Activated CD4-positive, CD25-positive, alpha-beta regulatory T cell treated with anti-CD3 and anti-CD28 coated beads, Interleukin-2, amount 50 U/mL, for 72 hours (primary cell): ENCODE results near the gene AFG1L.
"Not testable (repeated sequence)": the region's sequence is repeated elsewhere in the genome, so short reads cannot be mapped to it uniquely, and the experiment has no call there.

Experiments used
- DNase-seq: peaks from one replicate; pipeline ENCODE4 v3.0.0; 2021

Gene AFG1L

DNA sequence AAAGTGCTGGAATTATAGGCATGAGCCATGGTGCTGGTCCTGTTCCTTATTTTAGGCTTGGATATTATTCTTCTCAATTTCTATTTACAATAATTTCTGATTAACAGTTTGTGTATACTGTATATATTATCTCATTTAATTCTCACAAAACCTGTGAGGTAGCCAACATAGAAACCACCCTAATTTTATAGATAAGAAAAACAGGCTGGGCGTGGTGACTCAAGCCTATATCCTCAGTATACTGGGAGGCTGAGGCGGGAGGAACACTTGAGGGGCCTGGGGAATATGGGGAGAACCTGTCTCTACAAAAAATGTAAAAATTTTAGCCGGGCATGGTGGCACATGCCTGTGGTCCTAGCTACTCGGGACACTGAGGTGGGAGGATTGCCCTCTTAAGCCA is 3.8 kb upstream of the AFG1L start:
- no peak for DNase-seq

DNA sequence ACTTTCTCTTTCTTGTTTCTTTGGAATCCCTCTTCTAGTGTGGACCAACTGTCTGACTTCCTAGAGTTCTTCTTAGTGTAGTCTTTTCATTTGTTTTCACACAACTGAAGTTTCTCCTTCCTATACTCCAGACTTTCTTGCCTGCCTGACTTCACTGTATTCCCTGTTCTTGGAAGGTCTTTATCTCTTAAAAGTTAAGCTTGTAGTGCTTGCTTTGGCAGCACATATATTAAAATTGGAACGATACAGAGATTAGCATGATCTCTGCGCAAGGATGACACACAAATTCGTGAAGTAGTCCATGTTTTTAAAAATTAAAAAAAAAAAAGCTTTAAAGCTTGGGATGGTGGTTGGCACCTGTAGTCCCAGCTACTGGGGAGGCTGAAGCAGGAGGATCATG is 2.3 kb upstream of the AFG1L start:
- DNase-seq = not testable (repeated sequence)

- DNase-seq = no peak
These were observed 1.1 kb upstream of the AFG1L start for GRCh38 chr6:108293527-108294296.

DNA sequence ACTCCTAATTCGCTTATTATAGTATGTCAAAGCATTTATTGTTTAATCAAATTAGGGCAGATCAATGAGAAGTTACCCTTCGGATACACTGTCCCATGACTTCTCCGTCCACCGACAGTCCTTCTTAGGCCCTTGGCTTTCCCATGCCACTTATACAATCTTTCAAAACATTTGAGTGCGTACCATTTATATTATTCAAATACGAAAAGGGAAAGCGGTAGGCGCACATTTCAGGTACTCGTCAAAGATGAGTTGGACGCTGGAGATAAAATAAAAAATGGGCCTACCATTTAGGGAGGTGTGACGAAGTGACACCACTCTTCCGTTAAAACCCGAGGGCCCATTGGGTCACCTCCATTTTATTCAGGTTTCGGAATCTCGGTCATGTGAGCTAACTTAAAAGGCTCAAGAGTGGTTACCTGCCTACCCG is 542 bp upstream of the AFG1L start:
- no peak for DNase-seq

DNA sequence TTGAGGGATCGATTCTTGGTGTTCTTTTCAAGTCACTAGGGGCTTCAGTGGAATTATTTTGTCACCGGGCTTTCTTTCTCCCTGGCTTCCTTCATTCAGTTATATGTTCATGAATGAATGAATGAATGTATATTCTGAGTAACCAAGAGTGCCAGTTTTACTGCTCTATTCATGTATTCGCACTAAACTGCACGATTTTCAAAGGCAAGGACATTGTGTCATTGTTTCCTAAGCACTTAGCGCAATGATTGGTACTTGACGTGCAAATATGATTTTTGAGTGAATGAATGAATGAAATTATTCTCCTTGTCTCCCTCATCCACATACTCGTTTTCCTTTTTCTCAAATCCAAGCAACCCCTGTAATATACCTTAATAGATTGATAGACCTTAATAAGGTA is 822 bp downstream of the AFG1L start:
- DNase-seq = no peak

DNA sequence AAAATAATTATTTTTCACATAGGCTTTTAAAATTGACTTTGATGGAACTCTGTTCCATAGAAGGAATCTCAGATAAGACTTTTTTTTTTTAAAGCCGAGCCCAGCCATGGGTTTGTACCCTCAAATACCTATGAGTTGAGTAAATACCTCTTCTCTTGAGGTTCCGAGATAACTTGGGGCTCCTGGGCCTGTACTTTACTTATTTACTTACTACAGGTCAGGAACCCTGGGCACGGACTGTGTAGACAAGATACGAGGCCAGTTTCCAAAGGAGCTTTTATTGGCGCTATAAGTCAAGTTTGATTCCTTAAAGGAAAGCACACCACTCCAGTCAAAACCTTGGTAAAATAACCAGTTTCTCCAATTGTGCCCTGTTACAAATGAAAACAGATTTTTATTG is 7.5 kb downstream of the AFG1L start:
- DNase-seq = no peak

- DNase-seq = no peak
These were observed 9.8 kb downstream of the AFG1L start for GRCh38 chr6:108304646-108305045.

DNA sequence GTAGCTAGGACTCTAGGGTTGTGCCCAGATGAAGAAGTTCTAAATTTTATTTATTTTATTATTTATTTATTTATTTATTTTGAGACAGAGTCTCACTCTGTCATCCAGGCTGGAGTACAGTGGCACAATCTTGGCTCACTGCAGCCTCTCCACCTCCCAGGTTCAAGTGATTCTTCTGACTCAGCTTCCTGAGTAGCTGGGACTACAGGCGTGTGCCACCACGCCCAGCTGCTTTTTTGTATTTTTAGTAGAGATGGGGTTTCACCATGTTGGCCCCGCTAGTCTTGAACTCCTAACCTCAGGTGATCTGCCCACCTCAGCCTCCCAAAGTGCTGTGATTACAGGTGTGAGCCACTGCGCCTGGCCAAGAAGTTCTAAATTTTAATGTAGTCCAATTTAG is 13.8 kb downstream of the AFG1L start:
- not testable (repeated sequence) for DNase-seq

- no peak for DNase-seq
These were observed 15.0 kb downstream of the AFG1L start for GRCh38 chr6:108309844-108310243.

DNA sequence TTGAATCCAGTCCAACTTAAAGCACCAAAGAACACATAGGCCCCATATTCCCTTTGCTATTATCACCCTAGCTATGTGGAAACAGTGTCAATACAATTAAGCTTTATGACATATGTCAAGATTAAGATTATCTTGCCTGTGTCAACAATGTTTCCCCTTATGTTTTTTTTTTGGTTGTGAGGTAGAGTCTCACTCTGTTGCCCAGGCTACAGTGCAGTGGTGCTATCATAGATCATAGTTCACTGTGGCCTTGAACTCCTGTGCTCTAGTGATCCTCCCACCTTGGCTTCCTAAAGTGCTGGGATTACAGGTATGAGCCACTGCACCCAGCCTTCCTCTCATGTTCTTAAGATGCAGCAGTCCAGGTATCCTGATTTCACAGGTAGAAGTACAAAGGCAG is 17.8 kb downstream of the AFG1L start:
- DNase-seq = no peak

GRCh38 chr6:108321253-108321747 is 26.4 kb downstream of the AFG1L start:
- no peak for DNase-seq

DNA sequence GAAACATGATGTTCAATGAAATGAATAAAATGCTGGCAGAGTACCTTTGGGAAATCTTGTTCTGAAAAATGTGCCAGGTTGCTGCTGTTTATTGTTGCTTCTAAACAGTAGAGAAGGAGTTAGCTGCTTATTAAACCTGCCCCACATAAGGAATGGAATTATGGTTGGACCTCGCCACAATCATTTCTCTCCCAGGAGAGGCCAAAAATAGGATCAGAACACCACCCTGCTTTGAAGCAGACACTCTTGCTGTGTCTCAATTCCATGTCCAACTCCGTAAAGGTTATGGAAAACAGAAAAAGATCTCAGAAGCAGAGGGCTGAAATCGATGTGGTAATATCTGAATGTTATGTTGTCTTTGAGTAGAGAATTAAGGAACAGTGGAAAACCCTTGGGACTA is 27.9 kb downstream of the AFG1L start:
- no peak for DNase-seq

DNA sequence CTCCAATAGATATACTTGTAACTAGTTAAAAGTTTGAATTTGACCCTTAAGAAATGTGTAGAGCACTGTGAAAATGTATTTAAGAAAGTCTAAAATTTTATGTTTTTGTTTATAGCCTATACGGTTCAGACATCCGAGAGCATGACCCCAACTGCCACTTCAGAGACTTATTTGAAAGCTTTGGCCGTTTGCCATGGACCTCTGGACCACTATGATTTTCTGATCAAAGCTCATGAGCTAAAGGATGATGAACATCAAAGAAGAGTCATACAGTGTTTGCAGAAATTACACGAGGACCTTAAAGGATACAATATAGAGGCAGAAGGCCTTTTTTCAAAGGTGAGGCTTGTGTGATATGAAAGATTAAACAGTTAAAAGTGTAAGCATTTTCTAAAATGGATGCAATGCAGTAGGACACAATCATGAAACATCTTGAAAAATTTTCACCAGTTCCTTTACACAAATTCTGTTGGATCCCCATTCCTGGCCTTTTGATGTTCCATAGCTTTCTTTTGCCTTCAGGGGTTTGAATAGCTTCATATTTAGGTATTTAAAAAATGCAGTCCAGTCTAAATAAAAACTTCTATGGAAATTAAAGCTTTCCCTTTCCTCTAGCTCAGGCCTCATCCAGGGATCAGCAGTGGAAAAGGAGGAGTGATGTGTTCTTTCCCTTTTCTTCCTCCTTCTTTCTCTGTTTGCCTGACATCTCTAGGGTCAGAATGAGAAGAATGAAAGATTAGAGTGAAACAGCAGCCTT is 29.0 kb downstream of the AFG1L start:
- no peak for DNase-seq

GRCh38 chr6:108330221-108330785 is 35.4 kb downstream of the AFG1L start:
- not testable (repeated sequence) for DNase-seq

DNA sequence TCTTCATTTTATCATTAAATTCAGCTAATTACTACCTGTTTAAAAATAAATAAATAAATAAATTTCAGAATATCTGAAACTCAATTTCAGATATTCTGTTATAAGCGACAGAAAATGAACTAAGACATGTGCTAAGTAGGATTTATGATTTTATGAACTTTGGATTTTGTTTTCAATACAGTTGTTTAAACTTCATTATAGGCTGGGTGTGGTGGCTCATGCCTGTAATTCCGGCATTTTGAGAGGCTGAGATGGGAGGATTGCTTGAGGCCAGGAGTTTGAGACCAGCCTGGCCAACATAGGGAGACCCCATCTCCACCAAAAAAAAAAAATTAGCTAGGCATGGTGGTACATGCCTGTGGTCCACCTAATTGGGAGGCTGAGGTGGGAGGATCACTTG is 36.0 kb downstream of the AFG1L start:
- no peak for DNase-seq

DNA sequence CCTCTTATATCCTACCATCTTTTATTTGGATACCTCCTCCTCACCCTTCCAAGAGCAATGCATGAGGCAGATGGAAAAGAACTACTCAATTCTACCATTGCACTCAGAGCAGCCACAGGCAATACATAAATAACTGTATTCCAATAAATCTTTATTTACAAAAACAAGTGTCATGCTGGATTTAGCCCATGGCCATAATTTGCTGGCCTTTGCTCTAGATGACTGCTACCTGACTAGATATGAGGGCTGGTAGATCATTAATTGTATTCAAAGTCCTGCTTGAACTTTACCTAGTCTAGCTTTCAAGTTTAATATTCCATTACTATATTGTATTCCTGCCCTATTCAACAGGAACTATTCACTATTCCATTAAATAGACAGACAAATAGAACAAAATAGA is 37.1 kb downstream of the AFG1L start:
- DNase-seq = no peak

GRCh38 chr6:108336971-108337370 is 42.1 kb downstream of the AFG1L start:
- DNase-seq = no peak

GRCh38 chr6:108337721-108338120 is 42.9 kb downstream of the AFG1L start:
- no peak for DNase-seq

GRCh38 chr6:108341372-108341771 is 46.5 kb downstream of the AFG1L start:
- DNase-seq = no peak

GRCh38 chr6:108343894-108344293 is 49.0 kb downstream of the AFG1L start:
- no peak for DNase-seq

GRCh38 chr6:108348655-108349349 is 53.9 kb downstream of the AFG1L start:
- no peak for DNase-seq

DNA sequence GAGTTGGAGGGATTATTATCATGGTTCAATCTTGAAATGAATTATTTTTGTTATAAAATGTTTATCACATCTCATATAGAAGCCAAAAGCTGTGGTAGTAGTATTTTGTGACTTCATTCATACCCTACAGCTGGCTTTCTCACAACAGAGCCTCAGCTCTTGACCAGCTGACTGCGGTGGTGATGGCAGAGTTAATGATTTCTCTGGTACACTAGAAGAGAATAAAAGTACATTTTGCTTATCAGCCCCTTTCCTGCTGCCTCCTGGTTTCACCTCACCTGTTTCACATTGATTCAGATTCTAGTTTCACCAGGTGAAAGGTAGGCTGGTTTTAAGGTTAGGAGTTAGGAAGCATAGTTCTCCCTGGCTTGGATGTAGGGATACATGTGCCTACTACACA is 55.7 kb downstream of the AFG1L start:
- no peak for DNase-seq

DNA sequence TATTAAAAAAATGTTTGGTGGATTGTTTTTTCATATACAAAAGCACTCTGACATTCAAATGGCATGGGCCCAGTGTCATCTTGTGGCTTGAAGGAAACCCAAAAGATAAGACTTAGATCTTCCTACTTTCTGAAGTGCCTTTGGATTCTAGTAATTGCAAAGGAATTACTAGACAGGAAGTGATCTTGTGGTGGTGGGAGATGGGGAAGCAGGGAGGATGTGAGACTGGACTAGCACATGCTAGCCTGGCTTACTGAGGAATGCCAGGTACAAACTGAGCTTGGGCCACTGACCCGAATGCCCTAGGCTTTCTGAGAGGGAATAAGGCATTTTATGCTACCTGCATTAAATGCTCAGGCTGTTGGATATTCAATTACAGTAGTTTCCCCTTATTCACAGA is 59.0 kb downstream of the AFG1L start:
- no peak for DNase-seq
